HG03521 (cell line): ENCODE measurements around the gene DENND2D.
"Not testable (repeated sequence)": the region's sequence is repeated elsewhere in the genome, so short reads cannot be mapped to it uniquely, and the experiment has no call there.

Experiments used
- ATAC-seq: cut with Tn5 transposase; IDR thresholded peaks from one replicate; pipeline ENCODE4 v1.9.1; 2021; ENCODE audit warnings: mild to moderate bottlenecking, moderate library complexity; ENCODE audit not compliant: unreplicated experiment

DENND2D gene

GRCh38 chr1:111221633-111222291 is 21.3 kb upstream of the DENND2D start:
- peak; percentile 38 for ATAC-seq

GRCh38 chr1:111221276-111221632 is 20.8 kb upstream of the DENND2D start:
- ATAC-seq: no peak

DNA sequence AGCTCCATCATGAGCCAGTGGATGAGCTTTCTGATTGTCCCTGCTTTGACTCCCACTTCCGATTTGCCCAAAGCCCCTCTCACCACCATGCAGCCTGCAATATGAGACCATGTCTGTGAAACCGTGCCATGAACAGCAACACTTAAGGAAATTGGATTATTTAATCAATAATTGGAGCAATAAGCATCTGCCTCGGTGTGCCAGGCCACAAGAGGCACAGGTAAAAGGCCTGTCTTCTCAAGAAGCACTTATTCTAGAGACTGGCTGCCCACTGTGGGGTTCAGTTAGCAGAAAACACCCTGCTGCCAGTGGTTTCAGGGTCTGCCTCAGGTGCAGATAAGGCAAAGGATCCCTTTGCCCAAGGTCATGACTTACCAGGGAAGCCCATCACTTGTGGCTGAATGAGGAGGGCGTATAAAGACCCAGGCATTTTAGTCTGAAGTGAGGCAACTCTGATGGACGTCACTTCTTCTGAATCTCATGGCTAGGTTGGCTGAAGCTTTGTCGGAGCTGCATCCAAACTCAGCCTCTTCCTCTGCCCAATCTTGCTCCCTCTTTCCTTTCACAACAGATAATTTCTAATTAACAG is 19.9 kb upstream of the DENND2D start:
- no peak for ATAC-seq

GRCh38 chr1:111219557-111220286 is 19.3 kb upstream of the DENND2D start:
- no peak for ATAC-seq

GRCh38 chr1:111218701-111219556 is 18.5 kb upstream of the DENND2D start:
- ATAC-seq: no peak

DNA sequence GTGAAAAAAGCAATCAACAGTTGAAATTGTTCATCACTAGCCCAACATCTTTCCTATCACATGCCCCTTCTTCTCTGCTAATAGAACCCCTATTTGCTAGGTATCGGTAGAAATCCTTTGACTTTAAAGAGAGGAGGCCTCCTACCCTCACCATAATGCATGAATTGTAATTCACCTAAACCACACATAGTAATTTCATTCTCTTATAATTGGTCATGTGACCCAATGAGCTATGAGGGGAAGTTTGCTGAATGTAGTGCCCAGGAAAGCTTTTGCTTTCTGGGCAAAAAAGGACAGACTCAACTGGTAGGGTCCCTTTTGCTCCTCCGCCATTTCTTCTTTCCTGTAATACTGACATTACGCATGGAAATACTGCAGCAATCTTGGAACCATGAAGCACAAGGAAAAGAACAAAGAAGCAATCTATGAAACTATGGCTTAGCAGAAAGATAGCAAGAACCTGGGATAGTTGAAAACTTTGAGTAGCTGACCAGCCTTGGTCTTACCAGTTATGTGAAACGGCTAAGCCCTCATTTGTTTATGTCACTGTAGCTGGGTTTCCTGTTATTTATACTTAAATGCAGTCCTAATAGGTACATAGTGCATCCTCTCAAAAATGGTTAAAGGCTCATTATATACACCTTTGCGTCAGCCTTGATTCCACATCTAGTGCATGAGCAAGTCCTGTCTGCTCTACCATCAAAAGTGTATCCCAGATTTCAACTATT is 16.9 kb upstream of the DENND2D start:
- no peak for ATAC-seq

GRCh38 chr1:111216751-111217150 is 16.3 kb upstream of the DENND2D start:
- ATAC-seq: no peak

GRCh38 chr1:111215285-111215684 is 14.8 kb upstream of the DENND2D start:
- not testable (repeated sequence) for ATAC-seq

- ATAC-seq: no peak
Observed at GRCh38 chr1:111214884-111215283, 14.4 kb upstream of the DENND2D start.

- ATAC-seq: no peak
Observed at GRCh38 chr1:111214074-111214801, 13.8 kb upstream of the DENND2D start.

GRCh38 chr1:111213412-111213811 is 13.0 kb upstream of the DENND2D start:
- no peak for ATAC-seq

DNA sequence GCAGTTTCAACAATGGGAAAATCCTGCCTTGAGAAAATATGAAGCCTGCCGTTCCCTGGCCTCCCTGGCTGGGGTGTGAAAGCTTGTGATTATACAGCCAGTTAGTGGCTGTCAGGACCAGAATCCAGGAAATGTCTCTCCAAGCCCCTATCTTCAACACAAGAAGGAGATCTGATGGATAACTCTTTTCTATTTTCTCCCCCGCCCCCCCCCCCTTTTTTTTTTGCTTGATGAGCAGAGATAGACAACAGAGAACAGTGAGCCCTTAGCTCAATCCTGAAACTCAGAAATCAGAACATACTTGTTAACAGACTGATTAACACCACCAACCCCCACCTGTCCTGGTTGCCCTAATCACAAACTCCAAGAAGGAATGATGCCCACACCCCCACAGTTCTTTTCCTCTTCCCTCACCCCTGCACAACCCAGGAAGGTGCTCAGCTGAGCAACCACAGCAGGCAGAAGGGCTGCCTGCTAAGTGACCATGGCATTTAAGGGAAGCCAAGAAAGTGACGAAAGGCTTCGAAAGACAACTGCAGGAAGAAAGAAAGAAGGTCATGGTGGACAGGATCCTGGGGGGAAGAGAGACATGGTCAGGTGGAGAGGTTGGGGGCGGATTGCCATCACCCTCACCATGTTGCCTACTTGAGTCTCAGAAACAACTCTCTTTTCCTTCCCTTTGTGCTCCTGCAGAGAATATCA is 12.3 kb upstream of the DENND2D start:
- ATAC-seq: no peak

GRCh38 chr1:111211921-111212320 is 11.5 kb upstream of the DENND2D start:
- no peak for ATAC-seq

GRCh38 chr1:111209622-111210021 is 9.2 kb upstream of the DENND2D start:
- no peak for ATAC-seq

DNA sequence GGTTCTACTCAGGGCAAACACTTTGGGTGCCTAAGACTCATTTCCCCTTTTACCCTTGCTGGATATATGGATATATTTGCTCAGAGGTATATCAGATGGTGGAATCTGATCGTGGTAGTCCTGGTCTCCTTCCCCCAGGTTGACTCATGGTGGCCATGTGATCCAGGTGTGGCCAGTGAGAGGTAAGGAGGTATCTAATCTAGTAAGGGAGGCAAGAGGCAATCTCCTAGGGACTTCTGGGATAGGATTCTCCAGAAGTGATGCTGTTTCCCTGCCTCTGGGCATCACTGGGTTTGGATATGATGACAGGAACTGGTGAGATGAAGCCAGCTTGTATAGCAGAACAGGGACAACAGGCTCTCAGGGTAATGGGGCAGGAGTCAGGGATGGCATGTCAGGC is 8.5 kb upstream of the DENND2D start:
- no peak for ATAC-seq

DNA sequence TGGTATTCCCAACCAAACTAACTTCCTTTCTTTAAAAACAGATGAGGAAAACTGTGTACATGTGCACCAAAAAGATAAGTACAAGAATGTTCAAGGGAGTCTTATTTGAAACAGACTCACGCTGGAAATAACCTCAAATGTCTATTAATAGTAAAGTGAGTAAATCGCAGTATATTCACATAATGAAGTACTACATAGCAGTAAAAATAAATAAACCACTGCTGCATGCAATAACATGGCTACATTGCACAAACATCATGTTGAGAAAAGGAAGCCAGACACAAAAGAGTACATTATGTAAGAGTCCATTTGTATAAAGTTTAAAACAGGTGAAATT is 5.2 kb upstream of the DENND2D start:
- ATAC-seq: no peak

GRCh38 chr1:111204983-111205713 is 4.7 kb upstream of the DENND2D start:
- no peak for ATAC-seq

DNA sequence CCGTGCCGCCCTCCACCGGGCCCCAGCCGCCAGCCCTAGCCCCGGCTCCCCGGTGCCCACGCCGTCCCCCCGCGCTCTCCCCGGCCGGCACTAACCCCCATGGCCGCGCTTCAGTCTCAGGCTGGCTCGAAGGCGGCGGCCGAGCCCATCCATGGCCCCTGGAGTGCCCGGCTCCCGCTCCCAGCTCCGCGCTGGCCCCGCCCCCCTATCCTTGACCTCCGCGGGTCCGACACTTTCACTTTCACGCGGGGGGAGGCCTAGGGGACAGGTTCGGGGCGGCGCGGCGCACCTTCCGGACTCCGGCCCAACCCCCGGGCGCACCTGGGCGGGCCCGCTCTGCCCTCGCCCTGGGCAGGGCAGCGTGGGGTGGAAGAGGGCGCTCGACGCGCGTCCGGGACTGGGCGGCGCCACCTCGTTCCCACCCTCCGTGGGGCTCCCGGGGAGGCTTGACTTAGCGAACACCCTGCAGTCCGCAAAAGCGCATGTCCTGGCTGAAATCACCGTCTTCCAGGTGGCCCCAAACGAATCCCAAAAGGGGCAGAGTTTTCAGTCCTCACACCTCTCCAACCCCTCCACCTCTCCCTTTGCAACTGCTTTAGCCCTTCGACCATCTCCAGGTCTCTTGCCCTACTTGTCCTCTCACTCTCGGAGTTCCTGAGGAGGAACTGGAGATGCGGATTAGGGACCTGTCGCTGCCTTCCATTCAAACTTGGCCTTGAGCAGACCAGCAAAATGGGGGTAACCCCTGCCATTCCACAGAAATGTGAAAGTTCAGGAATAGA is 3.9 kb upstream of the DENND2D start:
- peak; percentile 70 for ATAC-seq
